Body of pancreas (tissue), 4 donors: ENCODE measurements around the gene PGAP3.
A peak's percentile ranks its signal among the peaks of the same experiment; 100 is the strongest.

Experiments
- POLR2A ChIP-seq, 3 donors: fragments of 450-650 bp; IDR thresholded peaks; one replicate each; pipeline ENCODE4 v1.6.1; 2016; ENCODE audit warnings: antibody characterized with exemption in 3 of 3, mild to moderate bottlenecking in 2 of 3
- TF ChIP-seq, protein P1 (sequence below), 7 experiments: fragments of 450-650 bp in 4 of 7; fragments of 200-600 bp in 3 of 7; sonication (generic) in 3 of 7; IDR thresholded peaks; one replicate each; pipeline ENCODE4 v1.5.1; 2016 to 2019; ENCODE audit warnings: antibody characterized with exemption in 7 of 7

DNA sequence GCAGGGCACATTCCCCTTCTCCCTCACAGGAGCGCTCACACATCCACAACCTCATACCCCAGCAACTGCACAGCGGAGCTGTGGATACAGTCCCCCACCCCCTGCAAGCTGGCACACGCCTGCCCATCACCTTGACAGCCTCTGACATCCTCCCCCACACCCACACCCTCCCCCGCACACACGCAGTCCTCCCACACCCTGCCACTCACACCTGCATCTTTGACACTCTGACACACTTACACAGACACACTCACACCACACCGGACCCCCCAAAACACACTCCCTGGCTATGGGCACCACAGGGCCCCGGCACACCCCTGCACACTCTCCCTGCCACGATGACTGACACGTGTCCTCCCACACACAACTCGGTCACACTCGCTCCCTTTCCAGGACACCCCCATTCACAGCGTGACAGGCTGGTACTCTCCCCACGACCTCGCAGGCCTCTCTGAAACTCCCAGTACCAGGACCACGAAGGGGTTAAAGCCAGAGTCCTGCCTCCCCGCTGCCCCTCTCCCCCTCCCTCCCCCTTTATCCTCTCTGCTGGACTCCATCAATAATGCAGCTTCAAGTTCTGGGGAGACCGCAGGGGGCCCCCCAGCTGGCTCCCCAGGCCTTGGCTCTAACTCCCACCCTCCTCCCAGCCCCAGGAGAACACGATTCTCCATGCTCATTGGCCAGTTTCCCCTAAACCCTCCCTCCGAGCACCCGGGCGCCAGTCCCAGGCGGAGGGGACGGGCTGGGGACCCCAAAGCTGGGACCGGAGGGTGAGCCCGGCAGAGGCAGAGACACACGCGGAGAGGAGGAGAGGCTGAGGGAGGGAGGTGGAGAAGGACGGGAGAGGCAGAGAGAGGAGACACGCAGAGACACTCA is 61.4 kb downstream of the PGAP3 start, which contains the start of gene PPP1R1B:
- TF ChIP-seq, protein P1, sequence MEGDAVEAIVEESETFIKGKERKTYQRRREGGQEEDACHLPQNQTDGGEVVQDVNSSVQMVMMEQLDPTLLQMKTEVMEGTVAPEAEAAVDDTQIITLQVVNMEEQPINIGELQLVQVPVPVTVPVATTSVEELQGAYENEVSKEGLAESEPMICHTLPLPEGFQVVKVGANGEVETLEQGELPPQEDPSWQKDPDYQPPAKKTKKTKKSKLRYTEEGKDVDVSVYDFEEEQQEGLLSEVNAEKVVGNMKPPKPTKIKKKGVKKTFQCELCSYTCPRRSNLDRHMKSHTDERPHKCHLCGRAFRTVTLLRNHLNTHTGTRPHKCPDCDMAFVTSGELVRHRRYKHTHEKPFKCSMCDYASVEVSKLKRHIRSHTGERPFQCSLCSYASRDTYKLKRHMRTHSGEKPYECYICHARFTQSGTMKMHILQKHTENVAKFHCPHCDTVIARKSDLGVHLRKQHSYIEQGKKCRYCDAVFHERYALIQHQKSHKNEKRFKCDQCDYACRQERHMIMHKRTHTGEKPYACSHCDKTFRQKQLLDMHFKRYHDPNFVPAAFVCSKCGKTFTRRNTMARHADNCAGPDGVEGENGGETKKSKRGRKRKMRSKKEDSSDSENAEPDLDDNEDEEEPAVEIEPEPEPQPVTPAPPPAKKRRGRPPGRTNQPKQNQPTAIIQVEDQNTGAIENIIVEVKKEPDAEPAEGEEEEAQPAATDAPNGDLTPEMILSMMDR (IDR thresholded peaks at IDR 0.05), result no peak
- peak in 2 of 3 donors; percentile 57 to 70 for TF ChIP-seq POLR2A (IDR thresholded peaks at IDR 0.05)
